ENCODE results near the gene SMIM23. TPM values are rescaled to one million over a fixed set of nuclear protein-coding genes. Genes with fewer than 3 reads are reported as not detected.

The SMIM23 gene
- total and polyA plus RNA-seq, 4 donors: not detected

GRCh38 chr5:171748720-171749119 is 36.9 kb upstream of the SMIM23 start:
- WGBS (ENCODE audit: insufficient coverage): 73% methylated on average over 5 of the region's 6 CpGs

GRCh38 chr5:171749365-171749764 is 36.3 kb upstream of the SMIM23 start:
- DNase-seq (ENCODE audit: low read depth in 4 of 6, low spot score in 6 of 6): no peak
- Histone ChIP-seq H3K4me1 (ENCODE audit: control insufficient read depth, insufficient read depth, low read length) (no peaks in the 10 kb centered on the region), H3K27ac (ENCODE audit: low read depth, low read length) (no peak overlapping the region), H3K36me3 (ENCODE audit: control insufficient read depth, insufficient read depth, low read length) (no peaks in the 10 kb centered on the region), H3K9me3 (ENCODE audit: control insufficient read depth, insufficient read depth, low read length) (no peaks in the 10 kb centered on the region), H3K4me3 (ENCODE audit: low read depth, low read length) (no peak overlapping the region), H3K27me3 (ENCODE audit: control insufficient read depth, insufficient read depth, low read length) (no peaks in the 10 kb centered on the region)
- 100% methylated on average over 3 of the region's 3 CpGs for WGBS (ENCODE audit: insufficient coverage)

More at GRCh38 chr5:171748720-171749119, 36.9 kb upstream of the SMIM23 start:
- H3K4me3 ChIP-seq (ENCODE audit: low read depth, low read length): no peak overlapping the region
- no peaks in the 10 kb centered on the region for H3K36me3 ChIP-seq (ENCODE audit: control insufficient read depth, insufficient read depth, low read length)
- no peak overlapping the region for H3K27ac ChIP-seq (ENCODE audit: low read depth, low read length)
- no peaks in the 10 kb centered on the region for H3K27me3 ChIP-seq (ENCODE audit: control insufficient read depth, insufficient read depth, low read length)
- DNase-seq (ENCODE audit: low read depth in 4 of 6, low spot score in 6 of 6): no peak
- no peaks in the 10 kb centered on the region for H3K9me3 ChIP-seq (ENCODE audit: control insufficient read depth, insufficient read depth, low read length)
- no peaks in the 10 kb centered on the region for H3K4me1 ChIP-seq (ENCODE audit: control insufficient read depth, insufficient read depth, low read length)

- WGBS (ENCODE audit: insufficient coverage): 60% methylated on average over 6 of the region's 6 CpGs
- Histone ChIP-seq H3K27ac (ENCODE audit: low read depth, low read length) (no peak overlapping the region), H3K27me3 (ENCODE audit: control insufficient read depth, insufficient read depth, low read length) (no peaks in the 10 kb centered on the region), H3K4me3 (ENCODE audit: low read depth, low read length) (no peak overlapping the region), H3K9me3 (ENCODE audit: control insufficient read depth, insufficient read depth, low read length) (no peaks in the 10 kb centered on the region), H3K36me3 (ENCODE audit: control insufficient read depth, insufficient read depth, low read length) (no peaks in the 10 kb centered on the region), H3K4me1 (ENCODE audit: control insufficient read depth, insufficient read depth, low read length) (no peaks in the 10 kb centered on the region)
- DNase-seq (ENCODE audit: low read depth in 4 of 6, low spot score in 6 of 6): no peak
Observed at GRCh38 chr5:171750311-171750788, 35.3 kb upstream of the SMIM23 start.

- H3K36me3 ChIP-seq (ENCODE audit: control insufficient read depth, insufficient read depth, low read length): no peaks in the 10 kb centered on the region
- no peaks in the 10 kb centered on the region for H3K9me3 ChIP-seq (ENCODE audit: control insufficient read depth, insufficient read depth, low read length)
- H3K27ac ChIP-seq (ENCODE audit: low read depth, low read length): no peak overlapping the region
- WGBS (ENCODE audit: insufficient coverage): 83% methylated on average over 3 of the region's 5 CpGs
- H3K4me1 ChIP-seq (ENCODE audit: control insufficient read depth, insufficient read depth, low read length): no peaks in the 10 kb centered on the region
- no peaks in the 10 kb centered on the region for H3K27me3 ChIP-seq (ENCODE audit: control insufficient read depth, insufficient read depth, low read length)
- no peak overlapping the region for H3K4me3 ChIP-seq (ENCODE audit: low read depth, low read length)
- DNase-seq (ENCODE audit: low read depth in 4 of 6, low spot score in 6 of 6): no peak
Observed at GRCh38 chr5:171755354-171755821, 30.2 kb upstream of the SMIM23 start.

- Histone ChIP-seq H3K27me3 (ENCODE audit: control insufficient read depth, insufficient read depth, low read length) (no peaks in the 10 kb centered on the region), H3K9me3 (ENCODE audit: control insufficient read depth, insufficient read depth, low read length) (no peaks in the 10 kb centered on the region), H3K36me3 (ENCODE audit: control insufficient read depth, insufficient read depth, low read length) (no peaks in the 10 kb centered on the region), H3K27ac (ENCODE audit: low read depth, low read length) (no peak overlapping the region), H3K4me1 (ENCODE audit: control insufficient read depth, insufficient read depth, low read length) (no peaks in the 10 kb centered on the region), H3K4me3 (ENCODE audit: low read depth, low read length) (no peak overlapping the region)
- WGBS (ENCODE audit: insufficient coverage): 100% methylated on average over 2 of the region's 4 CpGs
- no peak for DNase-seq (ENCODE audit: low read depth in 4 of 6, low spot score in 6 of 6)
Observed at GRCh38 chr5:171757853-171758535, 27.6 kb upstream of the SMIM23 start.

GRCh38 chr5:171759777-171760176 is 25.8 kb upstream of the SMIM23 start:
- WGBS (ENCODE audit: insufficient coverage): 80% methylated on average over 1 of the region's 1 CpG
- H3K27me3 ChIP-seq (ENCODE audit: control insufficient read depth, insufficient read depth, low read length): no peaks in the 10 kb centered on the region
- no peaks in the 10 kb centered on the region for H3K4me1 ChIP-seq (ENCODE audit: control insufficient read depth, insufficient read depth, low read length)
- no peak for DNase-seq (ENCODE audit: low read depth in 4 of 6, low spot score in 6 of 6)
- no peak overlapping the region for H3K27ac ChIP-seq (ENCODE audit: low read depth, low read length)
- no peaks in the 10 kb centered on the region for H3K36me3 ChIP-seq (ENCODE audit: control insufficient read depth, insufficient read depth, low read length)
- no peak overlapping the region for H3K4me3 ChIP-seq (ENCODE audit: low read depth, low read length)
- H3K9me3 ChIP-seq (ENCODE audit: control insufficient read depth, insufficient read depth, low read length): no peaks in the 10 kb centered on the region

- DNase-seq (ENCODE audit: low read depth in 4 of 6, low spot score in 6 of 6): peak in 1 of 6 donors; percentile 44
- no peaks in the 10 kb centered on the region for H3K4me1 ChIP-seq (ENCODE audit: control insufficient read depth, insufficient read depth, low read length)
- WGBS (ENCODE audit: insufficient coverage): 100% methylated on average over 1 of the region's 11 CpGs
- H3K9me3 ChIP-seq (ENCODE audit: control insufficient read depth, insufficient read depth, low read length): no peaks in the 10 kb centered on the region
- no peaks in the 10 kb centered on the region for H3K36me3 ChIP-seq (ENCODE audit: control insufficient read depth, insufficient read depth, low read length)
- no peaks in the 10 kb centered on the region for H3K27me3 ChIP-seq (ENCODE audit: control insufficient read depth, insufficient read depth, low read length)
- H3K4me3 ChIP-seq (ENCODE audit: low read depth, low read length): no peak overlapping the region
- H3K27ac ChIP-seq (ENCODE audit: low read depth, low read length): no peak overlapping the region
Observed at GRCh38 chr5:171762021-171762608, 23.5 kb upstream of the SMIM23 start.

- H3K36me3 ChIP-seq (ENCODE audit: control insufficient read depth, insufficient read depth, low read length): no peaks in the 10 kb centered on the region
- 90% methylated on average over 16 of the region's 20 CpGs for WGBS (ENCODE audit: insufficient coverage)
- no peak overlapping the region for H3K4me3 ChIP-seq (ENCODE audit: low read depth, low read length)
- H3K4me1 ChIP-seq (ENCODE audit: control insufficient read depth, insufficient read depth, low read length): no peaks in the 10 kb centered on the region
- no peak for DNase-seq (ENCODE audit: low read depth in 4 of 6, low spot score in 6 of 6)
- no peaks in the 10 kb centered on the region for H3K9me3 ChIP-seq (ENCODE audit: control insufficient read depth, insufficient read depth, low read length)
- no peak overlapping the region for H3K27ac ChIP-seq (ENCODE audit: low read depth, low read length)
- no peaks in the 10 kb centered on the region for H3K27me3 ChIP-seq (ENCODE audit: control insufficient read depth, insufficient read depth, low read length)
Observed at GRCh38 chr5:171762903-171763302, 22.7 kb upstream of the SMIM23 start.

GRCh38 chr5:171764265-171764664 is 21.4 kb upstream of the SMIM23 start:
- no peak overlapping the region for H3K27ac ChIP-seq (ENCODE audit: low read depth, low read length)
- H3K4me1 ChIP-seq (ENCODE audit: control insufficient read depth, insufficient read depth, low read length): no peaks in the 10 kb centered on the region
- no peak for DNase-seq (ENCODE audit: low read depth in 4 of 6, low spot score in 6 of 6)
- H3K9me3 ChIP-seq (ENCODE audit: control insufficient read depth, insufficient read depth, low read length): no peaks in the 10 kb centered on the region
- H3K4me3 ChIP-seq (ENCODE audit: low read depth, low read length): no peak overlapping the region
- 92% methylated on average over 8 of the region's 8 CpGs for WGBS (ENCODE audit: insufficient coverage)
- H3K27me3 ChIP-seq (ENCODE audit: control insufficient read depth, insufficient read depth, low read length): no peaks in the 10 kb centered on the region
- H3K36me3 ChIP-seq (ENCODE audit: control insufficient read depth, insufficient read depth, low read length): no peaks in the 10 kb centered on the region

GRCh38 chr5:171766875-171767274 is 18.7 kb upstream of the SMIM23 start:
- no peak overlapping the region for H3K4me3 ChIP-seq (ENCODE audit: low read depth, low read length)
- no peak overlapping the region for H3K27ac ChIP-seq (ENCODE audit: low read depth, low read length)
- no peaks in the 10 kb centered on the region for H3K4me1 ChIP-seq (ENCODE audit: control insufficient read depth, insufficient read depth, low read length)
- WGBS (ENCODE audit: insufficient coverage): no CpG with 5 or more reads among the region's 2 CpGs
- H3K9me3 ChIP-seq (ENCODE audit: control insufficient read depth, insufficient read depth, low read length): no peaks in the 10 kb centered on the region
- no peaks in the 10 kb centered on the region for H3K36me3 ChIP-seq (ENCODE audit: control insufficient read depth, insufficient read depth, low read length)
- no peaks in the 10 kb centered on the region for H3K27me3 ChIP-seq (ENCODE audit: control insufficient read depth, insufficient read depth, low read length)
- no peak for DNase-seq (ENCODE audit: low read depth in 4 of 6, low spot score in 6 of 6)
